ENCODE results near the gene FYTTD1. TPM values are rescaled to one million over a fixed set of nuclear protein-coding genes. Genes with fewer than 3 reads are reported as not detected.
"Not testable (repeated sequence)": the region's sequence is repeated elsewhere in the genome, so short reads cannot be mapped to it uniquely, and the experiment has no call there.

Gene FYTTD1, protein sequence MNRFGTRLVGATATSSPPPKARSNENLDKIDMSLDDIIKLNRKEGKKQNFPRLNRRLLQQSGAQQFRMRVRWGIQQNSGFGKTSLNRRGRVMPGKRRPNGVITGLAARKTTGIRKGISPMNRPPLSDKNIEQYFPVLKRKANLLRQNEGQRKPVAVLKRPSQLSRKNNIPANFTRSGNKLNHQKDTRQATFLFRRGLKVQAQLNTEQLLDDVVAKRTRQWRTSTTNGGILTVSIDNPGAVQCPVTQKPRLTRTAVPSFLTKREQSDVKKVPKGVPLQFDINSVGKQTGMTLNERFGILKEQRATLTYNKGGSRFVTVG
- 53.2 and 56.8 TPM in 2 replicates for total RNA-seq

DNA sequence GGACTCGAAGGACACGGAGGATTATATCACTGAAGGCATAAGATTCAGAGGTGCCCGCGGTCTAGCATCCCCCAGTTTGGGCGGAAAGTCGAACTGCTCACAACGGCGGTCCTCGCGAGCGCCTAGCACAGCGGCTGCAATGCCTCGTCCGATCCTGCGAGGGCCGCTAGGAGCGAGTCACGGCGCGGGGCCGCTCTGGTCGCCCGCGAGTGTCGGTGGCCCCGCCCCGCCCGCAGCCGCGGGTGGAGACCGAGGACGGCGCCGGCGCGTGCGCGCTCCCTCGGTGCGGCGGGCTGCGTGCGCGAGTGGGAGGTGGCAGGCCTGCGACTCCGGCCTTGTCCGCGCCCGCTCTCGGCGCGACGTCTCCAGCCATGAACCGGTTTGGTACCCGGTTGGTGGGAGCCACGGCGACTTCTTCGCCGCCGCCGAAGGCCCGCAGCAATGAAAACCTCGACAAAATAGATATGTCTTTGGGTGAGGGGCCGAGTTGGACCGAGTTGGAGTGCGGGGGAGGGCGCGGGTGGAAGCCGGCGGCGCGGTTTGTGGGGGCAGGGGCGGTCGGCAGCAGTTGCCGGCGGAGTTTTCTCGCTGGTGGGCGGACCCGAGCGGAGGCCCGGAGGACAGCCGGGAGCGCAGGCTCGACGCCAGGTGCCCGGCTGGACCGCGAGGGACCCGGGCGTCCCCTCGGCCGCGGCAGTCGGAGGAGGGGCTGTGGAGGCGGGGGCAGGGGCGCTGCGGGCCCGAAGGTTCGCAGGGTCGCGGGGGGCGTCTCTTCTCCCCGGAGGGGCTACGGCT, at the start of gene FYTTD1:
Gene FYTTD1, plus strand, starts transcription at position 283 of the 795 bp plus-strand sequence. Its CDS starts 89 bp downstream, at position 372.
- intact Hi-C loops (cut with micrococcal nuclease) = loop anchor here (1.0 to 10.0 kb wide), 3 partner anchors 12 to 208 kb away; partner anchors contain the start of gene BDH1
- H3K9me3 Mint-ChIP-seq = no peaks in the 10 kb centered on the region
- peak within 1 kb of the TSS; percentile 92 for H3K4me3 Mint-ChIP-seq
- H3K36me3 Mint-ChIP-seq (ENCODE audit: low read depth) = peaks cover 2% of the 10 kb centered on the region
- peaks cover 4% of the 10 kb centered on the region for H3K27me3 Mint-ChIP-seq
- DNase-seq = peak; percentile 97
- peaks cover 31% of the 10 kb centered on the region for H3K4me1 Mint-ChIP-seq
- H3K27ac Mint-ChIP-seq = peak within 1 kb of the TSS; percentile 96

DNA sequence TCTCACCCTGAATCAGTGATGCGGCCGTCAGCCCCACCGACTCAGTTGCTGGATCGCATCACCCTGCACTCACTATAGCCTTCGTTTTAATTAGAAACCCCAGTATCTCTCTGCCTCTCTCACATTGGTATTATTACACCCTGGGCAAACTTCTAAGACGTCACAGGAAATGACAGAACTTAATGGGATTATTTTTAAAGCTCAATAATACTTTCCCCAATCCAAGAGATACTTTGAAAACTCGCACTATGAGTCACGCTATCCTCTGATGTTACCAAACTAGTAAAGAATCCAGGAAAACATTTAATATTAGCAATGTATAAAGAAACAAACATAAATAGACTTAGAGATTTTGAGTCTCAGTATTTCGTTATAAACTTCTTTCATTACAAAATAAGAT, 49.6 kb upstream of the FYTTD1 start:
- Mint-ChIP-seq H3K36me3 (ENCODE audit: low read depth) (peaks cover 70% of the 10 kb centered on the region), H3K4me3 (no peak overlapping the region), H3K27ac (no peak overlapping the region), H3K27me3 (no peaks in the 10 kb centered on the region), H3K9me3 (no peaks in the 10 kb centered on the region), H3K4me1 (no peaks in the 10 kb centered on the region)
- DNase-seq = no peak
- intact Hi-C loops (cut with micrococcal nuclease) = no loop called here

DNA sequence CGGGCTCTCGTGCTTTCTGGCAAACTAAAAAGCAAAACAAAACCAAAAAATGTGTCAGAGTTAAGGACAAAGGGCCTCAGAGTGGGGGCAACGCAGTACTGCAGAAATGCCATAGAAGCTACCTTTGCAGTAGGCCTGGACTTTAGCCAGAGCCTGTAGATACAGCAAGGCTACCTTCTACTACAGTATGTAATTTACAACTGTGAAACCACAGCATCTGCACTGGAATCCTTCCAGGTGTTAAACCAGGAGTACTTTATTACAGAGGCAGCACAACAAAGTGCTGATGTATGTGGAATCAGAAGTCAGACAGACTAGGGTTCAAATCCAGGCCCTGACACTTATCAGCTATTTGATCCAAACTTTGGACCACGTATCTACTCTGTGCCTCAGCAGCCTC, 47.8 kb upstream of the FYTTD1 start:
- no peak for DNase-seq
- Mint-ChIP-seq H3K4me1 (no peaks in the 10 kb centered on the region), H3K36me3 (ENCODE audit: low read depth) (peaks cover 59% of the 10 kb centered on the region), H3K27me3 (no peaks in the 10 kb centered on the region), H3K27ac (no peak overlapping the region), H3K4me3 (no peak overlapping the region), H3K9me3 (no peaks in the 10 kb centered on the region)
- intact Hi-C loops (cut with micrococcal nuclease) = no loop called here

DNA sequence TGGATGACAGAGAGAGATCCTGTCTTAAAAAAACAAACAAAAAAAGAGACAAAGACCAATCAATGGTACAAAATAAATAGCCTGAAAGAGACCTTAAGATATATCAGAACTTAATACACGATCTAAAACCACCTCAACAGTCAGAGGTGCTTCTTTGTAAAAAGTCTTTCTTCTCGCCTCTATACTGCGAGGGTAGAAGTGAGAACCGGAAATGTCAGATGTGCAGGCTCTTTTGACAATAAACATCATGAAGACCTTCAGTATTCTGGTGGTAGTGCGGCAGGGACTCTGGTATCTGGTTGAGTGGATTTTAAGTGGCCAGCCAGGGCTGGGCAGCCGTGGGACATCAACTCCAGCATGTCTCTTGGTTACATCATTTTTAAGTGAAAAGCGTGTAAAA, 43.0 kb upstream of the FYTTD1 start:
- Mint-ChIP-seq H3K9me3 (no peaks in the 10 kb centered on the region), H3K36me3 (ENCODE audit: low read depth) (peaks cover 25% of the 10 kb centered on the region), H3K27ac (peak overlapping the region; percentile 45), H3K4me1 (peaks cover 4% of the 10 kb centered on the region), H3K4me3 (no peak overlapping the region), H3K27me3 (no peaks in the 10 kb centered on the region)
- intact Hi-C loops (cut with micrococcal nuclease) = no loop called here
- DNase-seq = no peak

DNA sequence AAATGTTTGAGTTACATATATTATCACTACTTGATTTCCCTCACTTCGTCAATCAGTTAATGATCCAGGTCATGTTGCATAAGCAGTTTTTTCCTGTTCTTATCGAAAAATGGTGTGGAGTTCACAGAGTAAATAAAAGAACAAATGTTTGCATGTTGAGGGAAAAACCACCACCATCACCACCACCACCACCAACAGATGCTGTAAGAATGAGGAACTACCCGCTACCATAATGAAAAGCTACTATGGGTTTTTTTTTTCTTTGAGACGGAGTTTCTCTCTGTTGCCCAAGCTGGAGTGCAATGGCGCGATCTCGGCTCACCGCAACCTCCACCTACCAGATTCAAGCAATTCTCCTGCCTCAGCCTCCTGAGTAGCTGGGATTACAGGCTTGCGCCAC, 40.5 kb upstream of the FYTTD1 start:
- no peak overlapping the region for H3K27ac Mint-ChIP-seq
- DNase-seq = no peak
- H3K4me3 Mint-ChIP-seq = no peak overlapping the region

DNA sequence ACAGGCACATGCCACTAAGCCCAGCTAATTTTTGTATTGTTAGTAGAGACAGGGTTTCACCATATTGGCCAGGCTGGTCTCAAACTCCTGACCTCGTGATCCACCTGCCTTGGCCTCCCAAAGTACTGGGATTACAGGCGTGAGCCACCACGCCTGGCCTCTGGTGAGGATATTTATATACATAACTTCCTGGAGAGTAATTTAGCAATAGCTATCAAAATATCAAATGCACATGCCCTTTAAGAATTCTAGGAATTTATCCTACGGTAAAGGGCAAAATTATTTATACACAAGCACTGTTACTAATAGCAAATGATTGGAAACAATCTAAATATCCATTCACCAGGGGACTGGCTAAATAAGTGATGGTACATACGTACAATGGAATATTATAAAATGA, 38.7 kb upstream of the FYTTD1 start:
- DNase-seq; H3K4me3 Mint-ChIP-seq; intact Hi-C loops (cut with micrococcal nuclease); H3K27ac Mint-ChIP-seq; H3K9me3 Mint-ChIP-seq; H3K27me3 Mint-ChIP-seq: not testable (repeated sequence)
- H3K4me1 Mint-ChIP-seq = peaks cover 29% of the 10 kb centered on the region
- H3K36me3 Mint-ChIP-seq (ENCODE audit: low read depth) = peaks cover 15% of the 10 kb centered on the region

More for the DNA sequence above, 40.5 kb upstream of the FYTTD1 start:
- intact Hi-C loops (cut with micrococcal nuclease) = no loop called here
- H3K4me1 Mint-ChIP-seq = peaks cover 20% of the 10 kb centered on the region
- no peaks in the 10 kb centered on the region for H3K9me3 Mint-ChIP-seq
- H3K27me3 Mint-ChIP-seq = no peaks in the 10 kb centered on the region
- H3K36me3 Mint-ChIP-seq (ENCODE audit: low read depth) = peaks cover 17% of the 10 kb centered on the region

DNA sequence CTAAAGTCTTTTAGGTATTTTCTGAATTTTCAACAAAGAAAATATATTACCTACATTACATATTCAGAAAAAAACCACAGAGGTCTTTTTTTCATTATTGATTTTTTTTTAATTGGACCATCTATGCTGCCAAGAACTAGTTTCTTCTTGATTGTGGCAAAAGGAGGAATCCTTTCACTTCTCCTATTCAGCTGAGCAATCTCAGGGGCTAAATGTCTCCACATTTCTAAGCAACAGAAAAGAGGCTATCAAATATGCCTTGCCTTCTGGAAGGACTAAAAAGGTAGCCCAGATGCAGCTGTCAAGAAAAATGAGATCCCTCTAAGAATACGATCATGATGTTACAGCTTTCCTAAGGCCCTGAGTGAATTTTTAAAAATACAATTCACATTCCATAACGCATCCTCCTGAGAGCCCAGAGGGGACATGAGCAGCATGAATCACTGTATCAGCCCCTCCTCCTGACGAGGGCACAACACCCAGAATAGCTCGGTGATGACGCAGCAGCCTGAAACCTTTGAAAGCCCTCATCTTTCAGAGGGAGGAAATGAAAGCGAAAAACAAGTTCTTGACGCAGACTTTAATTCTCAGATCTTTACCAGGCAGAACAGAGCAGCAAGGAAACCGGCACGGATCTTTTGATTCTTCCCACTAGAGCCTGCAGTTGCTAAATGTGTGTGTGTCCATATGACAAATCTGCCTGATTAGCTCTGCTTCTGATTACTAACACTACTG, 37.5 kb upstream of the FYTTD1 start:
- Mint-ChIP-seq H3K27ac (peak overlapping the region; percentile 93), H3K9me3 (no peaks in the 10 kb centered on the region), H3K27me3 (no peaks in the 10 kb centered on the region), H3K4me3 (peak overlapping the region; percentile 78), H3K36me3 (ENCODE audit: low read depth) (peaks cover 23% of the 10 kb centered on the region), H3K4me1 (peaks cover 33% of the 10 kb centered on the region)
- intact Hi-C loops (cut with micrococcal nuclease) = loop anchor here (1.0 to 2.0 kb wide), 3 partner anchors 24 to 81 kb away; partner anchors contain the start of gene RUBCN
- DNase-seq = peak; percentile 95

DNA sequence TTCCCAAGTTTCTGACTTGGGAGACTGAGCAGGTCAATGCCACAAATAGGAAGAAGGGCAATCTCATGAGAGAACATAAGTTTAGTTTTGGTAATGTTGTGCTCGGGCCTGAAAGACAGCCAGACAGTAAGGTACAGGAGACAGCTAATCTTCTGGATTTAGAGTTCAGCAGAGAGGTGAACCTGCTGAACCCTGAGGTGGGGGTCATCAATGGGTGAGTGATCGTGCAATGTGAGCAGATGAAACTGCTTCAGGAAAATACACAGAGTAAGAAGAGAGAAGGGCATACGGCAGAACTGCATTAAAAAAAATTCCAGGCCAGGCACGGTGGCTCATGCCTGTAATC, 36.2 kb upstream of the FYTTD1 start:
- no peak overlapping the region for H3K4me3 Mint-ChIP-seq
- no peaks in the 10 kb centered on the region for H3K9me3 Mint-ChIP-seq
- intact Hi-C loops (cut with micrococcal nuclease) = loop anchor here (2.0 kb wide), 1 partner anchor 79 kb away; no protein-coding TSS in a partner anchor
- peak overlapping the region; percentile 78 for H3K27ac Mint-ChIP-seq
- no peak for DNase-seq
- no peaks in the 10 kb centered on the region for H3K27me3 Mint-ChIP-seq
- peaks cover 32% of the 10 kb centered on the region for H3K36me3 Mint-ChIP-seq (ENCODE audit: low read depth)
- H3K4me1 Mint-ChIP-seq = peaks cover 33% of the 10 kb centered on the region

DNA sequence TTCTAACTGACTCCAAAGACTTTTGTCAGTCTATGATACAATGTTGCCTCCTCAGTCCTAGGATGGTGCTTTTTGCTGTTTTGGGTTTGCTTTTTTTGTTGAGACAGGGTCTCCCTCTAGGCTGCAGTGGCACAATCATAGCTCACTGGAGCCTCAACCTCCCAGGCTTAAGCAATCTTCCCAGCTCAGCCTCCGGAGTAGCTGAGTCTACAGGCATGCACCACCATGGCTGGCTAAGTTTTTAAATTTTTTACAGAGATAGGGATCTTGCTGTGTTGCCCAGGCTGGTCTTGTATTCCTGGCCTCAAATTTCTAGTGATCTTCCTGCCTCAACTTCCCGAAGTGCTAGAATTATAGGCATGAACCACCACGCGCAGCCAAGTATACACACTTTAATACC, 35.4 kb upstream of the FYTTD1 start:
- no peak overlapping the region for H3K4me3 Mint-ChIP-seq
- intact Hi-C loops (cut with micrococcal nuclease) = no loop called here
- H3K9me3 Mint-ChIP-seq = no peaks in the 10 kb centered on the region
- DNase-seq = no peak
- no peak overlapping the region for H3K27ac Mint-ChIP-seq
- H3K27me3 Mint-ChIP-seq = no peaks in the 10 kb centered on the region
- H3K4me1 Mint-ChIP-seq = peaks cover 33% of the 10 kb centered on the region
- H3K36me3 Mint-ChIP-seq (ENCODE audit: low read depth) = peaks cover 32% of the 10 kb centered on the region

DNA sequence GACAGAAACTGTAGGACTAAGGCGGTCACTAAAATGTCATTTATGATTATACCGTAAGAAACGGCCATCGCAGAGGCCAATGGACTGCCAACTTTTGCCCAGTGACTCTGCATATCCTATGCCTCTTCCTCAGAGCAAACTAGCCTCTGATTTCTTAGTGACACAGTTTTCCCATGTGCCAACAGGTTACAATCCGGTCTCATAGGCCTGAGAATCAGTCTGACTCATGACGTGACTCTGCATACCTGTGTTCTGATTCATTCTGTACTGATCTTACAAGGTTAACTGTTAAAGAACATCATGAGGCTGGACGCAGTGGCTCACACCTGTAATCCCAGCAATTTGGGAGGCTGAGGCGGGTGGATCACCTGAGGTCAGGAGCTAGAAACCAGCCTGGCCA, 30.8 kb upstream of the FYTTD1 start:
- Mint-ChIP-seq H3K4me3 (no peak overlapping the region), H3K36me3 (ENCODE audit: low read depth) (peaks cover 51% of the 10 kb centered on the region), H3K27ac (no peak overlapping the region), H3K27me3 (no peaks in the 10 kb centered on the region), H3K4me1 (peaks cover 16% of the 10 kb centered on the region), H3K9me3 (peaks cover 5% of the 10 kb centered on the region)
- intact Hi-C loops (cut with micrococcal nuclease) = no loop called here
- no peak for DNase-seq

DNA sequence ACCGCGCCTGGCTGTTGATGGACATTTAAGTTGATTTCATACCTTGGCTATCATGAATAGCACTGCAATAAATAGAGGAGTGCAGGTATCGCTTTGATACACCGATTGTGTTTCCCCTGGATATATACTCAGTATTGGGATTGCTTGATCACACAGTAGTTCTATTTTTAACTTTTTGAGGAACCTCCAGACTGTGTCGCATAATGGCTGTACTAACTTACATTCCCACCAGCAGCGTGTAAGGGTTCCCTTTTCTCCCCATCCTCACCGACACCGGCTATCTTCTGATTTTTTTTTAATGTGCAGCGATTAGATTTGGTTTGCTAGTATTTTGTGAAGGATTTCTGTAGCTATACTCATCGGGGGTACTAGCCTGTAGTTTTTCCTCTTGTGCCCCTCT, 29.0 kb upstream of the FYTTD1 start:
- H3K9me3 Mint-ChIP-seq = peaks cover 5% of the 10 kb centered on the region
- DNase-seq = no peak
- H3K4me1 Mint-ChIP-seq = peaks cover 9% of the 10 kb centered on the region
- intact Hi-C loops (cut with micrococcal nuclease) = no loop called here
- no peaks in the 10 kb centered on the region for H3K27me3 Mint-ChIP-seq
- no peak overlapping the region for H3K4me3 Mint-ChIP-seq
- peaks cover 48% of the 10 kb centered on the region for H3K36me3 Mint-ChIP-seq (ENCODE audit: low read depth)
- H3K27ac Mint-ChIP-seq = no peak overlapping the region

DNA sequence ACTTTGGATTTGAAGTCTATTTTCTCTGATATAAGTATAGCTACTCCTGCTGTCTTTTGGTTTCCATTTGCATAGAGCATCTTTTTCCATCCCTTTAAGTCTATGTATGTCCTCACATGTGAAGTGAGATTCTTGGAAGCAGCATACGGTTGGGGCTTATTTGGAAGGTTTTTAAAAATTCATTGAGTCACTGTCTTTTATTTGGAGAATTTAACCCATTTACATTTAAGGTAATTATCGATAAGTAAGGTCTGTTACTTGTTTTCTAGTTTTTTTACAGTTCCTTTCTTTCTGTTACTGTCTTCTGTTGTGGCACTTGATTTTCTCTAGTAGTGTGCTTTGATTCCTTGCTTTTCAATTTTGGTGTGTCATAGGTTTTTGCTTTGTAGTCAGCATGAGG, 26.9 kb upstream of the FYTTD1 start:
- peaks cover 35% of the 10 kb centered on the region for H3K36me3 Mint-ChIP-seq (ENCODE audit: low read depth)
- H3K27me3 Mint-ChIP-seq = no peaks in the 10 kb centered on the region
- intact Hi-C loops (cut with micrococcal nuclease) = no loop called here
- no peak for DNase-seq
- peaks cover 9% of the 10 kb centered on the region for H3K4me1 Mint-ChIP-seq
- H3K9me3 Mint-ChIP-seq = peaks cover 5% of the 10 kb centered on the region
- no peak overlapping the region for H3K4me3 Mint-ChIP-seq
- no peak overlapping the region for H3K27ac Mint-ChIP-seq

DNA sequence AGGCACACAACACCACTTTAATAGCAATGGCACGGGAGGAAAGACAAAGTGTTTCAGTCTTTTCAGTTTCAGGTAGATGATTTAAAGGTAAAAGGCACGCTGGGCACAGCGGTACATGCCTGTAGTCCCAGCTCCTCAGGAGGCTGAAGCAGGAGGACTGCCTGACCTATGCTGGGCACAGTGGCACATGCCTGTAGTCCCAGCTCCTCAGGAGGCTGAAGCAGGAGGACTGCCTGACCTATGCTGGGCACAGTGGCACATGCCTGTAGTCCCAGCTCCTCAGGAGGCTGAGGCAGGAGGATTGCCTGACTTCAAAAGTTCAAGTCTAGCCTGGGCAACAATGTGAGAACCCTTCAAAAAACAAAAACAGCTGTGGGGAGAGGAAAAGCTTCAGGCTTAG, 21.8 kb upstream of the FYTTD1 start:
- Mint-ChIP-seq H3K36me3 (ENCODE audit: low read depth) (peaks cover 16% of the 10 kb centered on the region), H3K4me1 (peaks cover 25% of the 10 kb centered on the region)
- DNase-seq; H3K27me3 Mint-ChIP-seq; H3K27ac Mint-ChIP-seq; H3K9me3 Mint-ChIP-seq; intact Hi-C loops (cut with micrococcal nuclease); H3K4me3 Mint-ChIP-seq: not testable (repeated sequence)

DNA sequence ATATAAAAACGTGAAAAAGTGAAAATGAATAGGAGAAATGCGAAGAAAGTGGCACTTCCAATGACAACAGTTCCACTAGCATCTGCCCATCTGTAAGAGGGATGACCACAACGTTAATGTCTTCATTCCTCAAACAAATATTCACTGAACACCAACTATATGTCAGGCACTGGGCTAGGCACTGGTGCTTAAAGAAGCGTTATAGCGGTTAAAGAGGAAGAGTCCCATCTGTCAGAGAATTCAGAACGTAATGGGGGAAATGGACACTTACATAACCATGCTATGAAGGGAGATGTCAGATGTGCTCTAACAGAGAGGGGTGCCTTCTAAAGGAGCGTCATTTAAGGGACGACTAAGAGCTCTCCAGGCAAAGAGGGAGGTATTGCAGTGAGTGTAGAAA, 21.2 kb upstream of the FYTTD1 start:
- no peak overlapping the region for H3K4me3 Mint-ChIP-seq
- H3K36me3 Mint-ChIP-seq (ENCODE audit: low read depth) = peaks cover 11% of the 10 kb centered on the region
- intact Hi-C loops (cut with micrococcal nuclease) = no loop called here
- H3K27ac Mint-ChIP-seq = no peak overlapping the region
- H3K4me1 Mint-ChIP-seq = peaks cover 25% of the 10 kb centered on the region
- DNase-seq = no peak
- H3K27me3 Mint-ChIP-seq = no peaks in the 10 kb centered on the region
- H3K9me3 Mint-ChIP-seq = no peaks in the 10 kb centered on the region

Data from activated CD4-positive, alpha-beta T cell treated with anti-CD3 and anti-CD28 coated beads, Interleukin-2, amount 10 ng/mL, durations not matched to agents 24 days and 14 days (primary cell).